ENCODE data around the gene USP12. TPM values are rescaled to one million over a fixed set of nuclear protein-coding genes. Genes with fewer than 3 reads are reported as not detected.
"Not testable (repeated sequence)": the region's sequence is repeated elsewhere in the genome, so short reads cannot be mapped to it uniquely, and the experiment has no call there.

The USP12 gene
- total RNA-seq, 2 donors from 2014 or later, result 51.4 to 78.6 TPM

GRCh38 chr13:27130979-27131623 is 40.5 kb downstream of the USP12 start:
- Mint-ChIP-seq H3K27me3 (no peaks in the 10 kb centered on the region), H3K4me3 (peak overlapping the region; percentile 82), H3K36me3 (peaks cover 15% of the 10 kb centered on the region), H3K9me3 (peaks cover 4% of the 10 kb centered on the region), H3K27ac (peak overlapping the region; percentile 96 to 99), H3K4me1 (ENCODE audit: low read depth in 2 of 2) (peaks cover 69 to 85% of the 10 kb centered on the region in 2 donors)
- peak; percentile 90 for DNase-seq (ENCODE audit: low spot score)
- peak; percentile 88 to 94 for ATAC-seq

GRCh38 chr13:27130223-27130978 is 41.2 kb downstream of the USP12 start:
- DNase-seq (ENCODE audit: low spot score), result no peak
- no peaks in the 10 kb centered on the region for H3K27me3 Mint-ChIP-seq
- peaks cover 15% of the 10 kb centered on the region for H3K36me3 Mint-ChIP-seq
- H3K9me3 Mint-ChIP-seq, result peaks cover 4% of the 10 kb centered on the region
- peaks cover 66 to 84% of the 10 kb centered on the region in 2 donors for H3K4me1 Mint-ChIP-seq (ENCODE audit: low read depth in 2 of 2)
- H3K27ac Mint-ChIP-seq, result peak overlapping the region; percentile 96 to 99
- H3K4me3 Mint-ChIP-seq, result peak overlapping the region; percentile 82
- peak; percentile 7 to 48 for ATAC-seq

GRCh38 chr13:27128825-27129627 is 42.6 kb downstream of the USP12 start:
- Mint-ChIP-seq H3K9me3 (peaks cover 4% of the 10 kb centered on the region), H3K36me3 (peaks cover 24% of the 10 kb centered on the region), H3K27me3 (no peaks in the 10 kb centered on the region), H3K27ac (peak overlapping the region; percentile 96 to 99), H3K4me1 (ENCODE audit: low read depth in 2 of 2) (peaks cover 74 to 87% of the 10 kb centered on the region in 2 donors), H3K4me3 (peak overlapping the region; percentile 82)
- ATAC-seq (no peak), DNase-seq (ENCODE audit: low spot score) (no peak)

- DNase-seq (ENCODE audit: low spot score) (no peak), ATAC-seq (no peak)
- no peaks in the 10 kb centered on the region for H3K27me3 Mint-ChIP-seq
- peak overlapping the region; percentile 82 for H3K4me3 Mint-ChIP-seq
- H3K36me3 Mint-ChIP-seq, result peaks cover 39% of the 10 kb centered on the region
- H3K9me3 Mint-ChIP-seq, result peaks cover 7% of the 10 kb centered on the region
- H3K27ac Mint-ChIP-seq, result peak overlapping the region; percentile 96 to 99
- H3K4me1 Mint-ChIP-seq (ENCODE audit: low read depth in 2 of 2), result peaks cover 70 to 73% of the 10 kb centered on the region in 2 donors
Observed at GRCh38 chr13:27126859-27127258, 44.8 kb downstream of the USP12 start.

- peaks cover 70% of the 10 kb centered on the region in 2 donors for H3K4me1 Mint-ChIP-seq (ENCODE audit: low read depth in 2 of 2)
- peak overlapping the region; percentile 82 for H3K4me3 Mint-ChIP-seq
- DNase-seq (ENCODE audit: low spot score), result no peak
- H3K27ac Mint-ChIP-seq, result peak overlapping the region; percentile 96 to 99
- no peaks in the 10 kb centered on the region for H3K27me3 Mint-ChIP-seq
- H3K9me3 Mint-ChIP-seq, result peaks cover 5% of the 10 kb centered on the region
- ATAC-seq, result no peak
- H3K36me3 Mint-ChIP-seq, result peaks cover 42% of the 10 kb centered on the region
Observed at GRCh38 chr13:27125357-27126282, 46.0 kb downstream of the USP12 start.

GRCh38 chr13:27124571-27124970 is 47.0 kb downstream of the USP12 start:
- DNase-seq (ENCODE audit: low spot score), result no peak
- Mint-ChIP-seq H3K27me3 (no peaks in the 10 kb centered on the region), H3K27ac (peak overlapping the region in 1 of 2 donors; percentile 35), H3K4me3 (no peak overlapping the region), H3K36me3 (peaks cover 36% of the 10 kb centered on the region), H3K9me3 (peaks cover 3% of the 10 kb centered on the region), H3K4me1 (ENCODE audit: low read depth in 2 of 2) (peaks cover 62 to 69% of the 10 kb centered on the region in 2 donors)
- no peak for ATAC-seq

- Mint-ChIP-seq H3K36me3 (peaks cover 36% of the 10 kb centered on the region), H3K4me1 (ENCODE audit: low read depth in 2 of 2) (peaks cover 62 to 71% of the 10 kb centered on the region in 2 donors), H3K27ac (peak overlapping the region in 1 of 2 donors; percentile 40)
- not testable (repeated sequence) for H3K9me3 Mint-ChIP-seq; ATAC-seq; H3K4me3 Mint-ChIP-seq; DNase-seq (ENCODE audit: low spot score); H3K27me3 Mint-ChIP-seq
Observed at GRCh38 chr13:27123445-27123844, 48.2 kb downstream of the USP12 start.

- Mint-ChIP-seq H3K27ac (peak overlapping the region in 1 of 2 donors; percentile 22), H3K4me1 (ENCODE audit: low read depth in 2 of 2) (peaks cover 49 to 62% of the 10 kb centered on the region in 2 donors), H3K36me3 (peaks cover 33% of the 10 kb centered on the region), H3K27me3 (no peaks in the 10 kb centered on the region), H3K9me3 (peaks cover 3% of the 10 kb centered on the region), H3K4me3 (peak overlapping the region; percentile 10)
- no peak for ATAC-seq
- no peak for DNase-seq (ENCODE audit: low spot score)
Observed at GRCh38 chr13:27122036-27122435, 49.6 kb downstream of the USP12 start.

GRCh38 chr13:27120811-27121210 is 50.8 kb downstream of the USP12 start:
- DNase-seq (ENCODE audit: low spot score) (no peak), ATAC-seq (no peak)
- Mint-ChIP-seq H3K4me1 (ENCODE audit: low read depth in 2 of 2) (peaks cover 43 to 50% of the 10 kb centered on the region in 2 donors), H3K27ac (peak overlapping the region; percentile 13 to 70), H3K4me3 (no peak overlapping the region), H3K9me3 (peaks cover 3% of the 10 kb centered on the region), H3K27me3 (no peaks in the 10 kb centered on the region), H3K36me3 (peaks cover 30% of the 10 kb centered on the region)

GRCh38 chr13:27120011-27120410 is 51.6 kb downstream of the USP12 start:
- Mint-ChIP-seq H3K4me3 (no peak overlapping the region), H3K9me3 (peaks cover 3% of the 10 kb centered on the region), H3K36me3 (peaks cover 37% of the 10 kb centered on the region), H3K27ac (peak overlapping the region in 1 of 2 donors; percentile 26), H3K27me3 (no peaks in the 10 kb centered on the region), H3K4me1 (ENCODE audit: low read depth in 2 of 2) (peaks cover 39 to 45% of the 10 kb centered on the region in 2 donors)
- DNase-seq (ENCODE audit: low spot score) (no peak), ATAC-seq (no peak)

GRCh38 chr13:27118428-27119054 is 53.1 kb downstream of the USP12 start:
- Mint-ChIP-seq H3K27ac (peak overlapping the region; percentile 26 to 30), H3K9me3 (peaks cover 3% of the 10 kb centered on the region), H3K4me3 (no peak overlapping the region), H3K27me3 (no peaks in the 10 kb centered on the region), H3K36me3 (peaks cover 25% of the 10 kb centered on the region), H3K4me1 (ENCODE audit: low read depth in 2 of 2) (peaks cover 34 to 38% of the 10 kb centered on the region in 2 donors)
- no peak for DNase-seq (ENCODE audit: low spot score)
- ATAC-seq, result no peak

- peaks cover 25% of the 10 kb centered on the region for H3K36me3 Mint-ChIP-seq
- DNase-seq (ENCODE audit: low spot score), result no peak
- H3K27me3 Mint-ChIP-seq, result no peaks in the 10 kb centered on the region
- H3K9me3 Mint-ChIP-seq, result peaks cover 3% of the 10 kb centered on the region
- peaks cover 33 to 44% of the 10 kb centered on the region in 2 donors for H3K4me1 Mint-ChIP-seq (ENCODE audit: low read depth in 2 of 2)
- no peak overlapping the region for H3K4me3 Mint-ChIP-seq
- no peak for ATAC-seq
- H3K27ac Mint-ChIP-seq, result peak overlapping the region in 1 of 2 donors; percentile 41
Observed at GRCh38 chr13:27117952-27118351, 53.7 kb downstream of the USP12 start.

Measured in natural killer cell treated with Interleukin-12 subunit alpha and Interleukin-12 subunit beta and Interleukin-15 and Interleukin-18, amount 100 ng/mL, for 72 hours (primary cell).